ENCODE data around the gene RETREG1.
A peak's percentile ranks its signal among the peaks of the same experiment; 100 is the strongest.

The RETREG1 gene

DNA sequence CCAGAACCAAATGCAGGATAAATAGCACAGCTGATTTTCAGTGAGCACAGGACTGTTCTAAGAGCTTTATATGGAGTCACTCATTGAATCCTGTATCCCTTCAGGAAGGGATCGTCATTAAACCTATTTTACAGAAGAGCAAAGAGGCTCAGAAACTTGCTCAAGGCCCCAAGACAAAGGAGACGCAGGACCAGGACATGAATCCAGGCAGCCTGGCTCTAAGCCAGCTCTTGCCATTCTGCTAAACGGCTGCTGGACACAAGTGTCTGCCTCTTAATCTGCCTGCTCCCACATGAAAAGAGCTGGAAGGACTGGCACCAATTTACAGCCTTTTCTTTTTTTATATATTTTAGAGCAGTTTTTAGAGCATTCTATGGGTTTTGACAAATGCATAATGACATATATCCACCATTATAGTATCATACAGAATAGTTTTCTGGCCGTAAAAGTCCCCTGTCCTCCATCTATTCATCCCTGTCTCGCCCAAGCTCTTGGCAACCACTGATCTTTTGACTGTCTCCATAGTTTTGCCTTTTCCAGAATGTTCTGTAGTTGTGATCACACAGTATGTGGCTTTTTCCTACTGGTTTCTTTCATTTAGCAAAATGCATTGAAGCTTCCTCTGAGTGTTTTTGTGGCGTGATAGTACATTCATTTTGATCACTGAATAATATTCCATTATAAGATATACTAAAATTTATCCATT, 37.5 kb downstream of the RETREG1 start:
- no peak for DNase-seq

DNA sequence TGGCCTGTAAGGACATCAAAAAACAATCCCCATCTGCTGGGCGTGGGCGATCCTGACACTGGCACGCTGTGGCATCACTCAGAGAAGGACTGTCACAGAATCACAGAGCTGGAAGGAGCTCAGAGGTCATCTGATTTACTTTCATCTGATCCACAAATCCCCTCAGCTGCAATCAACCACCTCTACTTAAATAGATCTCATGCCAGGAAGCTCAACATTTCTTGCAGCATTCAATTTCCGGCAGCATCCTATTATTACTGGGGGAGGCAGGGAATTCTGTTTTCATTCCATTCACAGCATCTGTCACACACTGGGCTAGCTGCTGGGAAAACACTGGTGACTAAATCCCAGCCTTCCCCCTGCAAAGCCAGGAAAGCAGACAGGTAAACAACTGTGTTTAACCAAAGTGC, 38.3 kb downstream of the RETREG1 start:
- no peak for DNase-seq

DNA sequence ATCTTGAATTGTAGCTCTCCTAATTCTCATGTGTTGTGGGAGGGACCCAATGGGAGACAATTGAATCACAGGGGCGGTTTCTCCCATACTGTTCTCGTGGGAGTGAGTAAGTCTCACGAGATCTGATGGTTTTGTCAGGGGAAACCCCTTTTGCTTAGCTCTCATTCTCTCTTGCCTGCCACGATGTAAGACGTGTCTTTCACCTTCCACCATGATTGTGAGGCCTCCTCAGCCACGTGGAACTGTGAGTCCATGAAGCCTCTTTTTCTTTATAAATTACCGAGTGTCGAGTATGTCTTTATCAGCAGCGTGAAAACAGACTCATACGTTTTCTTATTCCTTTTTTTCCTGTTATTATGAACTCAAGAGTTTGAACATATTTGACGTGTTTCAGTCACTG, 39.1 kb downstream of the RETREG1 start:
- no peak for DNase-seq

DNA sequence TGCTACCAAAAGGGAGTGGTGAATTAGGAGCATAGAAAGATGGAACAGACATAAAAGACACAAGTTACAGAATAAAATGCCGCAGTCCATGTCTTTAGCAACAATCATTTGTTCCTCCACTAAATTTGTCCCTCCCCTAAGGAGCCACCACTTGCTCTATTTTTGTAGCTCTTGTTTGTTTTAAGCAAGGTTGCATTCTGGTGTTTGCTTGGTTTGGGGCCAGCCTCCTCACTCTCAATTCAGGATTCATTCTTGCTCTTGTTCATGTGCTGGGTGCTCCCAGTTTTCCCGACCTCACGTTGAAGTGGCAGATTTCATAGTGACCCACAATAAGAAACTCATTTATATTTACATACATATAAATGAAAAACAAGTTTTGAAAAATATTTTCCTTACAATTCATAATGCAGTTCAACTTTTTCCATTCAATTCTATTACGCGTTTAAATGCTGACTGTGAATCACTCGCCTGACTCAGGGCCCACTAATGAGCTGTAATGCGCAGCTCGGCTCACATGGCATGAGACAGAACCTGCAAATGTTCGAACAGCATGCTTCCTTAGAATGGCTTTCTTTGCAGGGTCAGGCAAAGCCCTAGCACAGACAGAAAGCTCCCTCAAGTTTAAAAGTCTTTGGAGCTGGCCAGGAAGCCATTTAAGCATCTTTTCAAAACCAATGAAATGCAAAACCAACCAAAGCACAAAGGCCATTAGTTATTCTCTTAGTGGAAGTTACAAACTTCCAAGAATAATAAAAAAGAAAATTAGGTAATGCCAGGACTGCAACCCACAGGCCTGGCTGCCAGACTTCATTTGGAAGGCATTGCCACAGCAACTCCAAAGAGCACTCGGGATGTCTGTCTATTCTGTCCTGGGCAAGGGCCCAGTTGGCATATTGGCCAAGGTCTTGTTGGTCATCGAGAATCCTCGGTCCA, 41.7 kb downstream of the RETREG1 start:
- no peak for DNase-seq

DNA sequence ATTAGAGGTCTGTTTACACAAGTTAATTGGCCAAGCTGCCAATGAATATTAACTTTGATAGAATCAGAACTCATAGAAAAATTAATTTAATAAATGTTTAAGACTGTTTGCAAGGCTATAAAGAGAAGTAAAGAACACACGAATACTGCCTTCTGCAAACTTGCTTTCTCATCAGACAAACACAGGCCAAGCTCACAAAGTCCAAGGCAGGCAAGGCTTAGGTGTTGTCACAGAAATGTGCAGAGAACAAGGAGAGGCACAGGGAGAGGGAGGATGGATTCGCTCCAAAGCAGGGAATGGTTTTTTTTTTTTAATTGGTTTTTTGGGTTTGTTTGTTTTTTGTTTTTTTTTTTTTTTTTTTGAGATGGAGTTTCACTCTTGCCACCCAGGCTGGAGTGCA, 43.4 kb downstream of the RETREG1 start:
- no peak for DNase-seq

GRCh38 chr5:16572289-16573015, 44.3 kb downstream of the RETREG1 start:
- DNase-seq = no peak

DNA sequence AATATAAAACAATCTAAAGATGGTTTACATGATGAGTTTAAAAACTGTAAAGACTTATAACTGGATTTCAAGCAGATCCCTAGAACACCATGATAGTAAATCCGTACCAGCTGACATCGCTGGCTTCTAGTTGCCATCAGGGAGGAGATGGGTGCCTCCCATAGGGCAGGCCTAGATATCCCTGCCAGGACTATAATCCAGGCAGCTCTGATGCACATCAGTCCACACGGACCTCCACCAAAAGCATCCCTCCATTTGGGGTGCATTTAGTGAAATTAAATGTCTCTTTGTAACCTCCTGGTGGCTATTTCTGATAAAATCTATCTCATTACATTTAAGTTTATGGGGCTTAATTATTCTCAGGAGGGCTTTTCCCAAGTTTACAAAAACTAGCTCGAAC, 45.8 kb downstream of the RETREG1 start:
- DNase-seq = no peak

DNA sequence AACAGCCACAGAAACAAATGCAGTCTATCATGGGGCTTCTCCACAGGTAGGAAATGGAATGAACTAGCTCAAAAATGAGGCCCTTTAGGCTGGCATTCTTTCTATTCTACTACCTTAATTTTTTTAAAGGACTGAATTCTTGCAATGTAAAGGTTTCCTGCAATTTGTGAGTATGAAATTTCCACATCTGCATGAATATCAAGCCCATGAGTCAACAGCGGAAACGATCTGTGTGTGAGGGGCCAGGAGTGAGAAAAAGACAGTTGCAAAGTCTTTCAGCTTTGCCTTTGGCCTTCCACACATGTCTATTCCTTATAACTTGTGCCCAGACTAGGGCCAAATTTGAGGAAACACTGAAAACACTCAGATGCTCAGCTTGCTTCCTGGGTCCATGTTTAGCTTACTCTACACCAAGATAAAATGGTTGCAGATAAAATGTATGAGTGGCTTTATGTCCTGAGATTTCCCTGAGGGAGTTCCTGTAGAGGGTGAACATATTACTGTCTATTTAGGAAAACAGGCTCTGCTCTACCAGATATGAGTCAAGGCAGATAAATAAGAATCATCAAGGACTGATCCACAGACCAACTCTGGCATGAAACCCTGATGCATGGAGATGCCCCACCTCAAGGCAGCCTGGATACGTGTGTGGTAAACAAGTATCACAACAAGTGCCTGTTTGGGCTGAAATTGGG, 46.5 kb downstream of the RETREG1 start:
- no peak for DNase-seq

DNA sequence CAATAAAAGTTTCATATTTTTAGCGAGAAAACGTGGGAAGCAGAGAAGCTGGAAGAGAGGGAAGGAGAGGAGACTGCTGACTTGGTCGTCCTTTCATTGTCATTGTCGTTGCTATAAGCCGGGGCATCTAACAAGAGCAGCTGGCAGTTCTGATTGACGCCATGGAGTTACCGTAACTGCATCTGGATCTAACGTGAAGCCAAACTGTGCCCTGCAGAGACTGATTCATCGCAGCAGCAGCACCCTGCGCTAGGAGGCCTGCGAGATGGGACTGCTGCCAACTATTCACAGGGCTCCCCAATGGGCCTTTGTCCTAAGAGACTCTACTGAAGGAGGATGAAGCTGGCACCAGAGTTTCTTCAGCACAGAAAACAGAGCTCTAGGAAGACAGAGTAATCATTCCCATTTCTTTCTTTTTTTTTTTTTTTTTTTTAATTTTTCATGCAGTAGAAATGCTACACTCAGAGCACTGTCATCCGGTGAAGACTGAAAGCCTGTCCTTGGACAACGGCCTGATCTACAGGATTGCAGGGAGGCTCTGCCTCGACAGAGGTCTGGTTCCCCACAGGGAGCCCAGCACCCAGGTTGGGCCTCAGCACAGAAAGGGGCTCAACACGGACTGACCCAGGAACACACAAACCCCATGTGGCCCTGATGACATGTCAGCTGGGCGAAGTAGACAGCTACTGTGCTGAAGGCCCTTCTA, 47.8 kb downstream of the RETREG1 start:
- DNase-seq = no peak

DNA sequence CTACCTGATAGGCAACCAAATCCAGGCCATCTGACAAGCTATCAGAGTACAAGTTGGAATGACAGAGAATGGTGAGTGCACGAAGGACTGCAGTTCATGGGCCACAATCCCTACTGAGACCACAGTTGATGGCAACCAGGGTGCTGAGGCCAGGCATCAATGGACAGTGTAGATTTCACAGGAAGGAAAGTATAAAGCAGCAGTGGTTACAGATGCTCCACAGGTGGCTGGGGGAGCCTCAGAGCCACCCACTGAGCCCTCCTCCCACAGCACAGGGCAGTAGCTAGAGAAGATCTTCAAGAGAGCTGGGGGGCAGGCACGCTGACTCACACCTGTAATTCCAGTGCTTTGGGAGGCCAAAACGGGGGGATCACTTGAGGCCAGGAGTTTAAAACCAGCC, 49.4 kb downstream of the RETREG1 start:
- no peak for DNase-seq

GRCh38 chr5:16565118-16565517, 51.7 kb downstream of the RETREG1 start:
- DNase-seq = no peak

- no peak for DNase-seq
Measured at GRCh38 chr5:16564248-16564867, 52.4 kb downstream of the RETREG1 start.

GRCh38 chr5:16563686-16564085, 53.1 kb downstream of the RETREG1 start:
- no peak for DNase-seq

DNA sequence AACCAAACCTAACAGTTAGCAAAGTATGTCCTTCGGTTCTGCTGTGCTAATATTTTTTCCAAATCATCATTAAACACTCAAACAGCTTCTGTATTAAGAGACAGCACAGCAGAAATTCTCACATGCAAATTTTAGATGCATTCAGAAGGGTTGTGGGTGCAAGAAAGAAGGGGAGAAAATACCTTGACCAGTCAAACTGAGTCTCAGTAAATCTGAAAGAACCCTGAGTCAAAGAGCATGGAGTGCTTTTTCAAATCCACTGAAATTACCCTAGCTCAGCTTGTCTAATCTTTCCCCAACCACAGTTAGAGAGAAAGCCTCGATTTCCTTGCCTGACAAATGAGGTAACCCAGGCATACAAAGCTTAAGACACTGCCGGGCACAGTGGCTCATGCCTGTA, 55.1 kb downstream of the RETREG1 start:
- DNase-seq = no peak

DNA sequence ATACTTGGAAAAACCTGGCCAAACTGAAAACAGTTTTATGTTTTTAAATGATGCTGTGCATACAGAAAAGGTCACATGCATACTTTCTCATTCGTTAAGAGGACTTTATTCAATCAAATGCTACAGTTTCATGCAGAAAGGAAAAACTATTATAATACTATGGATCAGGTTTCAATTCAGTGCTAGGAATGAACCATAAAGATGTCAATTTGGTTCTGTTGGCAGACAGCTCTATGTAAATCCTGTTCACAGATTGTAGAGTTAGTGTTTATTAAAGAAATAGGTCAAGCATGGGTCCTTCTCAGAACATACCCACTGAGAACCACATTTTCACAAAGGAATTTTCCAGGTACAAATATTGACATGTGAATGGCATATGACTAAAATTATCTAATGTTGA, 57.1 kb downstream of the RETREG1 start:
- DNase-seq = no peak

GRCh38 chr5:16558984-16559629, 57.7 kb downstream of the RETREG1 start:
- no peak for DNase-seq

DNA sequence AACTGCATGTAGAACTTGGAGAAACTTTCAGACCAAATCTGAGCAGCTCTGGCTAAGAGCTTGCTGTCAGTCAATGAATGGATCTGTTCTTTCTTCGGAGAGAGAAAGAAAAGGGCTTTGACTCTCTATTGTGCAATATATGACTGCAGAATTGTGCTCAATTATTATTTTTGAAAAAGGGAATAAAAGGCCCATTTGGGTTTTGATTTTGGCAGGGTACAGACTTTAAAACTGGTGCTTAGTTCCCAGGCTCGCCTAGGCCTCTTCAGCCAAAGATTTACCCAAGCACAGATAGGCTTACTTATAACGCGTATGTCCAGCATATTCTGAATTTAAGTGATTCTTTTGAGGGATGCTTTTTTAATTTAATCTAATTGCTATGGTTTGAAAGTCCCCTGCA, 59.3 kb downstream of the RETREG1 start:
- DNase-seq = no peak

- no peak for DNase-seq
Measured at GRCh38 chr5:16554110-16554509, 62.7 kb downstream of the RETREG1 start.

DNA sequence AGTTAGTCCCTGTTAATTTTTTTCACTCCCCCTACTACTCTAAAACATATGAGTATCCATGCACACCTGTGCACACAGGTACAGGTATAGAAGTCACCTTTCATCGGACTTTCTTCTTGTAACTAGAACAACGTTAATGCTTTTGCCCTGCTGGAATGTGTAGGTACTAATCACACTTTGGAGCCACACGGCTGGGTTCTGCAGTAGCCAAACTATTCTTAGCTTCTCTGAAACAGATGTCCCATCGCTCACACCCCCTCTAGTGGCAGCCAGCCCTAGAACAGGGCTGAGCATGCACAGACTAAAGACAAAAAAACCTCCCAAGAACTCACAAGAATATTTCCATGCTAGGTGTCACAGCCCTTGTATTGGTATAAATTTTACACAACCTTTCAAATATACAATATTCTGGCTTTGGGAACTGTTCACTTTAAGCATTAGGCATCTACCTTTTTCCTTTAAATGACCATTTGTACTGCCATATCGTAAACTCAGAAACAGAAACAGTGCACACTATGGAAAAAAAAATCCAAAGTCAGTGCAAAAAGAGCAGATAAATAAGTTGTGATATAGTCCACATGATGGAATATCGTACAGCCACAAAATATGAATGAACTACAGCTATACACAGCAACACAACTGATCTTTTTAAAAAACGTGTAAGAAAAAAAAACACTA, 64.0 kb downstream of the RETREG1 start:
- peak in 4 of 6 experiments; percentile 8 to 50 (median 46) for DNase-seq

DNA sequence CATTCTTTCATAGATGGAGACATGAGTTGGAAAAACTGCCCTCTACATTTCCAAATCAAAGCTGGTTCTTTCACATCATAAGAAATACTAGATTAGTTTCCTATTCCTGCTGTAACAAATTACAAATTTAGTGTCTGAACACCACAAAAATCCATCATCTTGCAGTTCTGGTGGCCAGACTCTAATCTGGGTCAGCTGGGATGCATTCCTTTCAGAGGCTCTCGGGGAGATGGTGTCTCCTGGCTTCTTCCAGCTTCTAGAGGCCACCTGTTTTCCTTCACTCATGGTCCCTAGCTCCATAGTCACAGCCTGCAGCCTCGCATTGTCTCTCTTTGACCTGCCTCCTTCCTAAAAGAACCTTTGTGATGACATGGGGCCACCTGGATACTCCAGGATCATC, 65.2 kb downstream of the RETREG1 start:
- no peak for DNase-seq

All from stimulated activated naive CD4-positive, alpha-beta T cell (primary cell).